K562 (cell line): ENCODE measurements around the gene ICAM2. TPM values are rescaled to one million over a fixed set of nuclear protein-coding genes. Genes with fewer than 3 reads are reported as not detected.

Source experiments
- ATAC-seq: fragments of 200-7000 bp; cut with Tn5 transposase; 3 replicates; pipeline ENCODE4 v1.9.1; 2020; ENCODE audit warnings: moderate library complexity
- BruUV-seq: library from RNA; stranded (reverse); fragments of 400-500 nt; replicated peaks from 2 replicates; lab custom pipeline; 2021; lab: Mats Ljungman, UMichigan
- CTCF ChIA-PET: fragments of 300-600 bp; formaldehyde crosslinking; extraction: SDS; loops from one replicate; lab custom pipeline; 2021; ENCODE audit warnings: low intra/inter-chr PET ratio; lab: Yijun Ruan, JAX
- POLR2A ChIA-PET: fragments of 300-600, 350-650 bp; sonication (Branson Sonifier 250); formaldehyde crosslinking; extraction: SDS; loops from one replicate; lab custom pipeline; 2021; ENCODE audit warnings: antibody characterized with exemption, inconsistent platforms; lab: Yijun Ruan, JAX
- DNase-seq, 4 experiments: peaks; one replicate each; pipeline versions ENCODE4 v3.0.0 to v3.0.0-alpha.2; 2011 to 2018; ENCODE audit warnings: low spot score in 3 of 4, mixed read lengths in 3 of 4; ENCODE audit errors: extremely low read depth in 1 of 4
- FAIRE-seq: peaks from 2 replicates; lab custom pipeline; 2011; peaks lifted over from hg19 to GRCh38; lab: Jason Lieb, UNC
- H2AFZ ChIP-seq: 2 replicates; pipeline ENCODE4 v1.6.0; 2011; ENCODE audit warnings: low read depth, low read length, control low read depth, inconsistent platforms
- H3K27ac ChIP-seq: fragments of 200-600 bp; 3 replicates; pipeline ENCODE4 v1.8.0; 2011; ENCODE audit warnings: low read depth, mild to moderate bottlenecking, control low read depth, inconsistent platforms, low read length, moderate library complexity, mixed read lengths; ENCODE audit errors: extremely low read depth
- H3K27me3 ChIP-seq, 2 experiments: fragments of 300-600 bp in 1 of 2; 2 replicates in 1 of 2; 3 replicates in 1 of 2; pipeline versions ENCODE4 v1.6.0 to v1.8.0; 2011; ENCODE audit warnings: inconsistent platforms in 2 of 2, low read length in 2 of 2, mild to moderate bottlenecking in 1 of 2, mixed read lengths in 1 of 2, moderate library complexity in 1 of 2; ENCODE audit not compliant: control insufficient read depth in 2 of 2, insufficient read depth in 2 of 2
- H3K36me3 ChIP-seq: fragments of 300-600 bp; 3 replicates; pipeline ENCODE4 v1.8.0; 2011; ENCODE audit warnings: mild to moderate bottlenecking, low read length, inconsistent platforms; ENCODE audit not compliant: control insufficient read depth, insufficient read depth
- H3K4me1 ChIP-seq, 2 experiments: fragments of 200-600 bp in 1 of 2; replicated peaks in 1 of 2; 2 replicates in 1 of 2; 3 replicates in 1 of 2; pipeline versions ENCODE4 v1.5.1 to v1.8.0; 2011; ENCODE audit warnings: inconsistent platforms in 2 of 2, low read length in 2 of 2, mild to moderate bottlenecking in 1 of 2, mixed read lengths in 1 of 2, moderate library complexity in 1 of 2; ENCODE audit not compliant: control insufficient read depth in 2 of 2, insufficient read depth in 2 of 2
- H3K4me2 ChIP-seq: 2 replicates; pipeline ENCODE4 v1.6.1; 2011; ENCODE audit warnings: low read length, control low read depth, inconsistent platforms, mixed read lengths; ENCODE audit not compliant: insufficient read depth
- H3K4me3 ChIP-seq: fragments of 200-600 bp; sonication (generic), shearing (Covaris generic); 2 replicates; pipeline ENCODE4 v1.5.1; 2016; ENCODE audit warnings: control low read depth, inconsistent platforms
- H3K79me2 ChIP-seq: fragments of 200-600 bp; 3 replicates; pipeline ENCODE4 v1.8.0; 2011; ENCODE audit warnings: low read length, inconsistent platforms; ENCODE audit not compliant: control insufficient read depth, insufficient read depth
- H3K9ac ChIP-seq, 2 experiments: 2 replicates each; pipeline versions ENCODE4 v1.6.0 to v1.6.1; 2011; ENCODE audit warnings: low read depth in 2 of 2, low read length in 2 of 2, control low read depth in 1 of 2, inconsistent platforms in 1 of 2, mild to moderate bottlenecking in 1 of 2, mixed read lengths in 1 of 2; ENCODE audit not compliant: insufficient read depth in 1 of 2
- H3K9me1 ChIP-seq: one replicate; pipeline ENCODE4 v1.6.0; 2011; ENCODE audit warnings: inconsistent platforms, mild to moderate bottlenecking, low read length, moderate library complexity; ENCODE audit not compliant: control insufficient read depth, insufficient read depth
- H3K9me3 ChIP-seq: replicated peaks from 2 replicates; pipeline ENCODE4 v1.5.1; 2011; ENCODE audit warnings: low read depth, low read length, inconsistent platforms; ENCODE audit not compliant: control insufficient read depth, insufficient read depth
- H4K20me1 ChIP-seq: replicated peaks from 2 replicates; pipeline ENCODE4 v1.6.1; 2011; ENCODE audit warnings: low read length, inconsistent platforms, mixed read lengths; ENCODE audit not compliant: control insufficient read depth, insufficient read depth
- NFE2L1 ChIP-seq: fragments of 450-650 bp; IDR thresholded peaks from 2 replicates; pipeline ENCODE4 v1.6.1; 2016; ENCODE audit warnings: missing genetic modification characterization, low read depth, mild to moderate bottlenecking, missing compliant biosample characterization, moderate library complexity, borderline replicate concordance
- PCBP2 ChIP-seq: fragments of 200-400 bp; formaldehyde crosslinking; IDR thresholded peaks from 2 replicates; pipeline ENCODE4 v1.6.1; 2018; ENCODE audit warnings: low read length, low read depth, mild to moderate bottlenecking, moderate library complexity; ENCODE audit not compliant: poor library complexity, severe bottlenecking
- POLR2B ChIP-seq: fragments of 450-650 bp; IDR thresholded peaks from 2 replicates; pipeline ENCODE4 v1.6.1; 2018; ENCODE audit warnings: low read depth; ENCODE audit not compliant: partially characterized antibody
- STAG1 ChIP-seq: sonication (generic); formaldehyde crosslinking; IDR thresholded peaks from 2 replicates; pipeline ENCODE4 v1.5.0; 2020; ENCODE audit warnings: missing genetic modification reagents, borderline replicate concordance
- ZNF551 ChIP-seq: fragments of 250-450 bp; sonication (Bioruptor Pico); IDR thresholded peaks from 2 replicates; pipeline ENCODE4 v1.5.0; 2021; ENCODE audit warnings: mild to moderate bottlenecking, moderate library complexity
- WGBS: fragments of 100-300 bp; shearing (Covaris generic); methylation state at CpG from one replicate; pipeline ENCODE4 v1.1.6; 2016; ENCODE audit warnings: low coverage, mixed read lengths; ENCODE audit not compliant: insufficient coverage; ENCODE audit errors: missing lambda C conversion rate; 5-methylcytosine and 5-hydroxymethylcytosine counted together
- in situ Hi-C: fragments of 300-500 bp; cut with MboI; formaldehyde crosslinking; loops from 4 replicates; pipeline ENCODE4 v1.15.0; 2018; ENCODE audit warnings: inconsistent platforms, mixed read lengths
- intact Hi-C: fragments of 100-400 bp; cut with micrococcal nuclease; formaldehyde crosslinking; loops from 2 replicates; pipeline ENCODE4 v1.14.2; 2022
- polyA plus RNA-seq, 8 experiments: library from polyadenylated mRNA; depleted of rRNA in 4 of 8; stranded (reverse) in 5 of 8; unstranded in 3 of 8; fragments of >200 nt; fragmentation: Nextera tagmentation in 2 of 8; fragmentation: Illumina TruSeq in 1 of 8; extraction: Ambion mirVana in 2 of 8; extraction: Trizol in 1 of 8; gene quantifications; 2 replicates each; pipeline versions ENCODE4 v1.2.1 to v1.2.3, GENCODE V29; 2011 to 2014; ENCODE audit warnings: inconsistent platforms in 1 of 8, missing spikeins in 1 of 8
- total RNA-seq, 7 experiments: library from RNA; depleted of rRNA in 6 of 7; stranded (reverse); fragments of >200 nt in 6 of 7; fragmentation: Illumina TruSeq in 2 of 7; extraction: Trizol in 2 of 7; gene quantifications; 2 replicates each; pipeline versions ENCODE4 v1.2.1 to v1.2.3, GENCODE V29; 2011 to 2021; ENCODE audit warnings: low replicate concordance in 1 of 7

The ICAM2 gene
- total and polyA plus RNA-seq, 9 of the 15 experiments (the other 6 are each of a cell fraction or from before 2014, with no cell fraction given), result 37.9 to 89.4 (median 60.6) TPM

DNA sequence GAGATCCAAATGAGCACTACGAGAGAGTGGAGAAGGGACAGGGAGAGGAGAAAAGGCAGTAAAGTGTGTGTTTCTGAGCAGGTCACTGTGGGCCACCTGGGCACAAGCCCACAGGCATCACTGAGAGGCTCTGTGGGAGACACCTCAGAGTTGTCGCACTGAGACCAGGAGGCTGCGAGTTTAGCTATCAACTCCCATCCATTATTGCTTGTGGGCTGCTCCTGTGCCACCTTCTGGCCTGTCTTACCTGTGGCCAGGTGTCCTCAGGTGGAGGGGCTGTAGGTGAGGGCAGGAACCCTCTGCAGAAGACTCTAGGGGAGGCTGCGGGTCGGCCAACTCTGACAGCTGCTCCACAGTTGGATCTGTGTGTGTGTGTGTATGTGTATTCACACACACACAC is 24.8 kb downstream of the ICAM2 start (continued):
- no peak for TF ChIP-seq NFE2L1 (tag)
- TF ChIP-seq STAG1 (CRISPR knock-in tag), result no peak
- TF ChIP-seq POLR2B, result no peak

DNA sequence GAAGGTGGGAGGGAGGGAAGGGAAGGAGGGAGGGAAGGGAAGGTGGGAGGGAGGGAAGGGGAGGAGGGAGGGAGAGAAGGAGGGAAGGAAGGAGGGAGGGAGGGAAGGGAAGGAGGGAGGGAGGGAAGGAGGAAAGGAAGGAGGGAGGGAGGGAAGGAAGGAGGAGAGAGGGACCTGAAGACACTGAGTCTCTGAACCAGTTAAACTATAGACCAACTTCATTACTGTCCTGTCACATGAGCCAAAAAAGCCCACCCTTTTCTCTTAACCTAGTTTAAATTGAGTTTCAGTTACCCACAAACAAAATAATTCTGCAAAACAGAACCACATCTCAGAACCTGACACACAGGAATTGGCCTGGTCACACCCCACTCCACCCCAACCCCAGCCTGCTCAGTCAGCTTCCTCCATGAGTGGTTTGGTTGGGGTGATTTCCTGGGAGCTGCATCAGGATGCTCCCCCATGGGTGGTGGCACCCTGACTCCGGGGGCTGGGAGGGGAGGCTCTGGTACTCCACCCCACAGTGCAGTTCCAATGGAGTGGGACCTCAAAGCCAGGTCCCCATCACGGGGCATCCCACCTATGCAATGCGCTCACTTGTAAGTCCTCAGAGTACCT is 27.0 kb downstream of the ICAM2 start:
- TF ChIP-seq ZNF551 (CRISPR knock-in tag) (no peak), PCBP2 (peak; percentile 65)
- no peak overlapping the region for H3K4me3 ChIP-seq
- H3K9ac ChIP-seq, result peak overlapping the region in 1 of 2 experiments; percentile 42; a peak in 1 of 4 replicates
- no peaks in the 10 kb centered on the region for H3K9me3 ChIP-seq
- H4K20me1 ChIP-seq, result no peaks in the 10 kb centered on the region
- ATAC-seq (no peak), FAIRE-seq (no peak), DNase-seq (no peak)
- H3K9me1 ChIP-seq, result no peaks in the 10 kb centered on the region
- H3K36me3 ChIP-seq, result no peaks in the 10 kb centered on the region
- BruUV-seq, result no TSS peak
- POLR2A ChIA-PET, result interaction anchor here (0.5 to 2.0 kb wide), 2 partner anchors 13 to 19 kb away, joined by 3 to 6 read pairs; no protein-coding TSS in a partner anchor
- intact Hi-C loops (loop anchor here (5.0 kb wide), 2 partner anchors 34 to 46 kb away; no protein-coding TSS in a partner anchor), in situ Hi-C loops (no loop called here)
- 6% methylated on average over 3 of the region's 3 CpGs for WGBS
- no peak overlapping the region for H3K27ac ChIP-seq
- H3K79me2 ChIP-seq, result no peaks in the 10 kb centered on the region
- H3K27me3 ChIP-seq, result peaks cover 12 to 28% of the 10 kb centered on the region in 2 experiments; a peak in 4 of 5 replicates
- no peak overlapping the region for H3K4me2 ChIP-seq
- H2AFZ ChIP-seq, result no peak overlapping the region
- CTCF ChIA-PET, result no interaction called here
- peaks cover 5 to 30% of the 10 kb centered on the region in 2 experiments for H3K4me1 ChIP-seq
